Stimulated activated CD4-positive, alpha-beta T cell treated with anti-CD3 and anti-CD28 coated beads, Interleukin-2, amount 100 ng/mL, for 24 hours (primary cell): ENCODE measurements around the gene ITPRIPL2.

Source experiments
- DNase-seq, 2 donors: peaks; one replicate each; pipeline ENCODE4 v3.0.0-alpha.2; 2020

Gene ITPRIPL2

GRCh38 chr16:19093631-19094541 is 19.9 kb upstream of the ITPRIPL2 start:
- DNase-seq = no peak

GRCh38 chr16:19094542-19095365 is 19.0 kb upstream of the ITPRIPL2 start:
- DNase-seq = no peak

GRCh38 chr16:19095654-19096053 is 18.1 kb upstream of the ITPRIPL2 start:
- DNase-seq = no peak

- DNase-seq = no peak
Measured at GRCh38 chr16:19098173-19098572, 15.6 kb upstream of the ITPRIPL2 start.

- no peak for DNase-seq
Measured at GRCh38 chr16:19102187-19102872, 11.4 kb upstream of the ITPRIPL2 start.

- no peak for DNase-seq
Measured at GRCh38 chr16:19104607-19105006, 9.2 kb upstream of the ITPRIPL2 start.

- no peak for DNase-seq
Measured at GRCh38 chr16:19105131-19105530, 8.6 kb upstream of the ITPRIPL2 start.

GRCh38 chr16:19105891-19106624 is 7.7 kb upstream of the ITPRIPL2 start:
- no peak for DNase-seq

- DNase-seq = no peak
Measured at GRCh38 chr16:19106625-19107020, 7.1 kb upstream of the ITPRIPL2 start.

- DNase-seq = no peak
Measured at GRCh38 chr16:19108409-19109287, 5.1 kb upstream of the ITPRIPL2 start.

GRCh38 chr16:19109288-19109664 is 4.5 kb upstream of the ITPRIPL2 start:
- DNase-seq = no peak

GRCh38 chr16:19110537-19111360 is 3.0 kb upstream of the ITPRIPL2 start:
- no peak for DNase-seq

- no peak for DNase-seq
Measured at GRCh38 chr16:19112099-19112407, 1.7 kb upstream of the ITPRIPL2 start.

GRCh38 chr16:19114359-19115147 is 789 bp downstream of the ITPRIPL2 start:
- peak in 1 of 2 donors; percentile 25 for DNase-seq

GRCh38 chr16:19115148-19116021 is 1.6 kb downstream of the ITPRIPL2 start:
- DNase-seq = no peak

- no peak for DNase-seq
Measured at GRCh38 chr16:19116711-19117449, 3.1 kb downstream of the ITPRIPL2 start.

- peak; percentile 35 to 44 for DNase-seq
Measured at GRCh38 chr16:19118938-19119431, 5.2 kb downstream of the ITPRIPL2 start.

GRCh38 chr16:19119564-19119963 is 5.8 kb downstream of the ITPRIPL2 start:
- DNase-seq = no peak
